A172 (cell line): ENCODE results near the gene TFE3. TPM values are rescaled to one million over a fixed set of nuclear protein-coding genes. Genes with fewer than 3 reads are reported as not detected.

Experiments used
- DNase-seq: peaks from one replicate; pipeline ENCODE4 v3.0.0-alpha.2; 2015; ENCODE audit warnings: low spot score
- total RNA-seq: library from RNA; depleted of rRNA; stranded (reverse); fragments of >200 nt; shearing (Covaris generic); gene quantifications from 2 replicates; pipeline ENCODE4 v1.2.3, GENCODE V29; 2014; rRNA removed

TFE3 gene
- 49.8 and 64.1 TPM in 2 replicates for total RNA-seq

- peak; percentile 99 for DNase-seq
Observed at GRCh38 chrX:49043220-49043986, at the start of gene TFE3. TSS of gene TFE3 (minus strand) at chrX:49043357. CDS start at chrX:49043226, 131 bp downstream.

- DNase-seq, result no peak
Observed at GRCh38 chrX:49089553-49089952, 46.4 kb upstream of the TFE3 start.

DNA sequence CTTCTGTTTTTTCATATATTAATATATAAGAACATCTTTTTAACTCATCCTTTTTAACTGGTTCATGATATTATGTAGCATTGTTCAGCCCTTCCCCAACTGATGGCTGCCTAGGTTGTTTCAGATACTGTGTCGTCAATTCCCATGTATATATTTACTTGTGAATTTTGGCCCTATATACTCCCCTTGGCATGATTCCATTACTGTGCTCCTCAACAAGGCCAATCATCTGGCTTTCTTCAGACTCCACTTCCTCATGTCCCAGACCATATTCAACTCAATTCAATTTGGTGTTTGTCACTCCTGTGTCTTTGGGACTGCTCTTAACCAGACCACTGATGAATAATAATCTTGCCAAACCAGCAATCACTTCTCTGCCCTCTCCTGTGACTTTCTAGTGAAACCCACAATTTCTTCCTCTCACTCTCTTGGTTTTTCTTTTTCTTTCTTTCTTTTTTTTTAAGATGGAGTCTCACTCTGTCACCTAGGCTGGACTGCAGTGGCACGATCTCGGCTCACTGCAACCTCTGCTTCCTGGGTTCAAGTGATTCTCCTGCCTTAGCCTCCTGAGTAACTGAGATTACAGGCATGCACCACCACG lies 39.2 kb upstream of the TFE3 start:
- DNase-seq, result no peak

DNA sequence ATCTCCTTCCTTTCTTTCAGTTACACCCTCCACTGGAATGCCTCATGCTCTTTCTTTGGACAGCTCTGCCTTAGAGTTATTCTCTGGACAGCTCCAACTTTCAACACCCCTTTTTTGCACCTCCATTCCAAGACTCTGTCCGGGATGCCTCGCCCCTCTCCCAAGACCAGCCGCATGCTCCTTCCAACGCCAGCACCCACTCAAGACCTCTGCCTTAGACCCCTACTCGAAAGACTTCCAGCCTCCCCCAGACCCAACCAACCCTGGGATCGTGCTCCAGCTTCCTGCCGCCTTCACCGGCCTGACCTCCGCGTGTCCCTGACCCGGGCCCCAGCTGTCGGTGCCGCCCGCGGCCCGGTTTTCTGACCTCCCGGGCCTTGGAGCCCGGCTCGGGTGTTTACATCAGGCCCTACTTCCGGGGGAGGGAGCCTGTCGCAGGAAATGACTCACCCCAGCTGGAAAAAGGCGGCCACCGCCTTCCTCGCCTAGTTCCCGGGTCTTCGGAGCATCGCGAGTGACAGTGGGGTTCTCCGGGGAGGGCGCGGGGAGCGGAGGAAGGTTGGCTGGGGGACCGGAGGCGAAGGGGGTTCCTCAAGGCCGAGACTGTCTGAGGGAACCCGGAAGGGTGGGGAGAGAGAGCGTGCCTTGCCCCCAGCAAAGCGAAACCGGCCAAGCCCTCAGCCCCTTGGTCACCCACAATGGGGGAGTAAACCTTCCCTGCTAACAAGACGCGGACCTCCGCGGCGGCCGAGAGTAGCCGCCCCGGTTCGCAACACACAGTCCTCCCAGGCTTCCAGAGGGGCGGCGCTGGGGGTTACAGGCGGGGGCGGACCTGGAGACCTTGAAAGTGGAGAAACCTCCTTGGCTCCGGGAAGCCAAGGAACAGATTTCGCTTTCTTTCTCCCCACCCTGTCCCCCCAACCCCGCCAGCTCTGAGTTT lies 36.6 kb upstream of the TFE3 start, which contains the start of gene WDR45:
TSS of gene WDR45 (minus strand) at position 399 of the 940 bp plus-strand sequence. CDS start 1,792 bp downstream, outside the sequence.
- peak; percentile 70 for DNase-seq

DNA sequence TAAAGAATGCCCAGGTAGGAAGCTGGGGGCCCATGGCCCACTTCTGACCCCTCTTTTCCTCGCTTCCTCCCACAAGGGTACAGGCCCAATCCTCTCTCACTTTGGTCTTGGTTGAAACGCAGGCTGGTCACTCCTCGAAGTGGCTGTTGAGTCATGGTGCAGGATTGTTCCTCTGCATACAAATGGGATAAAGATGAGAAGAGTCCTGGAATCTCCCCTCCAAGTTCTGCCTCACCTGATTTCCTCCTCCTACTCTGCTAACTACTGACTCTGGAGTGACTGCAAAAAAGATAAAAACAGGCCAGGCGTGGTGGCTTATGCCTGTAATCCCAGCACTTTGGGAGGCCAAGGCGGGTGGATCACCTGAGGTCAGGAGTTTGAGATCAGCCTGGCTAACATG lies 34.8 kb upstream of the TFE3 start:
- no peak for DNase-seq

- DNase-seq, result no peak
Observed at GRCh38 chrX:49075347-49075746, 32.2 kb upstream of the TFE3 start.

- peak; percentile 84 for DNase-seq
Observed at GRCh38 chrX:49073601-49074575, 30.7 kb upstream of the TFE3 start, which contains the start of gene PRAF2. TSS of gene PRAF2 (minus strand) at chrX:49074002. CDS start at chrX:49073987, 15 bp downstream.

- DNase-seq, result no peak
Observed at GRCh38 chrX:49072712-49073095, 29.5 kb upstream of the TFE3 start.

- no peak for DNase-seq
Observed at GRCh38 chrX:49071877-49072711, 28.9 kb upstream of the TFE3 start.

DNA sequence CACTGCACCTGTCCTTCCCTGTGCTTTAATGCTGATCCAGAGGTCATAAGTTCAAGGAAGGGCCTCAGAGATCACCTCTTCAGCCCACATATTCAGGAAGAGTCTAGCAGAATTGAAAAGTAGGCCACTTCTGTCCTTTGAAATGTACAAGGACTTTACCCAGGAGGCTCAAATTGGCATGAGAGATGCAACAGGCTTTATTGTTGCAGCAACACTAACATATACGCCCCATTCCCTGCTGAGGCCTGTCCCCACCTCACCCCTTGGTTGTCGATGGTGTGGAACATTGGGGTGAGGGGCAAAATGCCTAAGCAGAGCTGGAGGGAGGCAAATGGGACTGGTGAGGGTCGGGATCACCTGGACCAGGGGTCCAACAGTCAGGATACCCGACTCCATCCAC lies 27.8 kb upstream of the TFE3 start:
- no peak for DNase-seq

- no peak for DNase-seq
Observed at GRCh38 chrX:49069038-49069437, 25.9 kb upstream of the TFE3 start.

- DNase-seq, result no peak
Observed at GRCh38 chrX:49067285-49068120, 24.3 kb upstream of the TFE3 start.

DNA sequence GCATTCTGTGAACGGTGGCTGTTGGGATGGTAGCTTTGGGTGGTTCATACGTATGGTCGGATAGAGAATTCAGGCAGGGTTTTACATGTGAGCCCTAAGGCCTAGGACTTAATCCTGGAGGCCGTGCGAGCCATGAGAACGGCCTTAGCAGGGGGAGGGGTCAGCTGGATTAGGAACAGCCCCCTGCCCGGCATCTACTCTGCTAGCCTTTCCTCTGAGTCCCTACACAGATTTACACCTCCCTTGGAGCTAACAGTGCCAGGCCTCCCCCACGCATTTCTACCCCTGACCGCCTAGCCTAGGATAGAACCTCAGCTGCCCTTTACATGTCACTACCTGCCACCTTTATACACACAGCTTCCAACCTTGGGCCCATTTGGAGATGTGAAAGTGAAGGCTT lies 23.5 kb upstream of the TFE3 start:
- no peak for DNase-seq

- no peak for DNase-seq
Observed at GRCh38 chrX:49066278-49066677, 23.1 kb upstream of the TFE3 start.

GRCh38 chrX:49064735-49065134 lies 21.6 kb upstream of the TFE3 start:
- no peak for DNase-seq

- no peak for DNase-seq
Observed at GRCh38 chrX:49064303-49064702, 21.1 kb upstream of the TFE3 start.

- no peak for DNase-seq
Observed at GRCh38 chrX:49063715-49064114, 20.6 kb upstream of the TFE3 start.

DNA sequence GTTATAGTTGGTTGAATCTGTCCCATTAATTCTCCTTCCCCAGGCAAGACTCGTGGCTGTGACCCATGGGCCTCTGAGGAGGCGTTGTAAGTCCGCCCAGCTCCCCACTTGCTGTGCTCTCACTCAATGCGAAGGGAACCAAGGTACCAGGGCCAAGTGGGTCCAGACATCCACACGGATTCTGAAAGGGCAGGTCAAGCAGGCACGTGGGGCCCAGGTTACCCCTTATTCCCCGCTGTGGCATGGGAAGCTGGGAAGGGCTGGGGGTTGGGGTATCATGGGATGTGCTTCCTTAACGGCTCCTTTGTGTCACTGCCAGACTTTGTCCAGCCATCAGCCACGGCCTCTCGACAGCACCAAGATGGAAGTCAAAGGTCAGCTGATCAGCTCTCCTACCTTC lies 18.8 kb upstream of the TFE3 start:
- DNase-seq, result no peak

DNA sequence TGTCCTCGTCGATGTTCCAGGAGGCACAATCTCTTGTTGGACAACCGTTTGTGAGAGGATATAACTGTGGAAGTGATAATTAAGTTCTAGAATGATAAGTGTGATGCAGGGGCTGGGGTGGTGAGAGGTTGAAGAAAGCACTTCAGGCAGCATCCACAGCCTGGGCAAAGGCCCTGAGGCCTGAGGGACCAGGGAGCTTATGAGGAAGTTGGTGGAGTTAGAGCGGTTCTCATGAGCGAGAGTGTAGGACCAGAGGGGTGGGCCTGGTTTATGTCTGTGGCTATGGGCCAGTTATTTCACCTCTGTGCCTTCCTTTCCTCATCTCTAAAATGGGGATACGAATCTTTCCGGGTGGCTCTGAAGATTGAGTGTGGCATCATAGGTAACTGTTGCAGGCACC lies 18.3 kb upstream of the TFE3 start:
- DNase-seq, result no peak
